Measurements from ENCODE around the gene LRRC1.

The LRRC1 gene

GRCh38 chr6:53846250-53846649 lies 51.4 kb downstream of the LRRC1 start:
- Mint-ChIP-seq H3K4me3 (no peak overlapping the region), H3K36me3 (ENCODE audit: insufficient read depth) (peaks cover 1% of the 10 kb centered on the region), H3K4me1 (no peaks in the 10 kb centered on the region), H3K27me3 (no peaks in the 10 kb centered on the region), H3K9me3 (no peaks in the 10 kb centered on the region), H3K27ac (ENCODE audit: low read depth) (no peak overlapping the region)
- no peak for ATAC-seq (replicated peaks; ENCODE audit: extremely low read depth, poor library complexity, severe bottlenecking)
- DNase-seq (ENCODE audit: low spot score in 2 of 2): no peak

GRCh38 chr6:53847796-53848314 lies 53.0 kb downstream of the LRRC1 start:
- no peak for DNase-seq (ENCODE audit: low spot score in 2 of 2)
- Mint-ChIP-seq H3K4me3 (no peak overlapping the region), H3K4me1 (no peaks in the 10 kb centered on the region), H3K9me3 (no peaks in the 10 kb centered on the region), H3K27me3 (no peaks in the 10 kb centered on the region), H3K27ac (ENCODE audit: low read depth) (no peak overlapping the region), H3K36me3 (ENCODE audit: insufficient read depth) (no peaks in the 10 kb centered on the region)
- no peak for ATAC-seq (replicated peaks; ENCODE audit: extremely low read depth, poor library complexity, severe bottlenecking)

GRCh38 chr6:53850527-53850926 lies 55.7 kb downstream of the LRRC1 start:
- Mint-ChIP-seq H3K4me1 (peaks cover 6% of the 10 kb centered on the region), H3K9me3 (no peaks in the 10 kb centered on the region), H3K27ac (ENCODE audit: low read depth) (no peak overlapping the region), H3K27me3 (no peaks in the 10 kb centered on the region), H3K4me3 (no peak overlapping the region), H3K36me3 (ENCODE audit: insufficient read depth) (peaks cover 2% of the 10 kb centered on the region)
- DNase-seq (ENCODE audit: low spot score in 2 of 2) (no peak), ATAC-seq (replicated peaks; ENCODE audit: extremely low read depth, poor library complexity, severe bottlenecking) (no peak)

- no peak for ATAC-seq (replicated peaks; ENCODE audit: extremely low read depth, poor library complexity, severe bottlenecking)
- DNase-seq (ENCODE audit: low spot score in 2 of 2): no peak
- Mint-ChIP-seq H3K27ac (ENCODE audit: low read depth) (no peak overlapping the region), H3K9me3 (no peaks in the 10 kb centered on the region), H3K4me1 (peaks cover 6% of the 10 kb centered on the region), H3K4me3 (no peak overlapping the region), H3K36me3 (ENCODE audit: insufficient read depth) (peaks cover 2% of the 10 kb centered on the region), H3K27me3 (no peaks in the 10 kb centered on the region)
Observed at GRCh38 chr6:53851561-53851960, 56.8 kb downstream of the LRRC1 start.

- H3K4me3 Mint-ChIP-seq: no peak overlapping the region
- no peaks in the 10 kb centered on the region for H3K27me3 Mint-ChIP-seq
- H3K36me3 Mint-ChIP-seq (ENCODE audit: insufficient read depth): peaks cover 2% of the 10 kb centered on the region
- no peak overlapping the region for H3K27ac Mint-ChIP-seq (ENCODE audit: low read depth)
- no peaks in the 10 kb centered on the region for H3K9me3 Mint-ChIP-seq
- no peak for ATAC-seq (replicated peaks; ENCODE audit: extremely low read depth, poor library complexity, severe bottlenecking)
- H3K4me1 Mint-ChIP-seq: peaks cover 11% of the 10 kb centered on the region
- DNase-seq (ENCODE audit: low spot score in 2 of 2): no peak
Observed at GRCh38 chr6:53852805-53853204, 58.0 kb downstream of the LRRC1 start.

GRCh38 chr6:53854843-53855567 lies 60.2 kb downstream of the LRRC1 start:
- no peaks in the 10 kb centered on the region for H3K27me3 Mint-ChIP-seq
- H3K9me3 Mint-ChIP-seq: no peaks in the 10 kb centered on the region
- peaks cover 2% of the 10 kb centered on the region for H3K36me3 Mint-ChIP-seq (ENCODE audit: insufficient read depth)
- no peak overlapping the region for H3K27ac Mint-ChIP-seq (ENCODE audit: low read depth)
- ATAC-seq (replicated peaks; ENCODE audit: extremely low read depth, poor library complexity, severe bottlenecking) (no peak), DNase-seq (ENCODE audit: low spot score in 2 of 2) (no peak)
- H3K4me1 Mint-ChIP-seq: peaks cover 11% of the 10 kb centered on the region
- no peak overlapping the region for H3K4me3 Mint-ChIP-seq

- Mint-ChIP-seq H3K4me1 (peaks cover 11% of the 10 kb centered on the region), H3K27ac (ENCODE audit: low read depth) (no peak overlapping the region), H3K27me3 (no peaks in the 10 kb centered on the region), H3K4me3 (no peak overlapping the region), H3K9me3 (no peaks in the 10 kb centered on the region), H3K36me3 (ENCODE audit: insufficient read depth) (peaks cover 2% of the 10 kb centered on the region)
- no peak for ATAC-seq (replicated peaks; ENCODE audit: extremely low read depth, poor library complexity, severe bottlenecking)
- DNase-seq (ENCODE audit: low spot score in 2 of 2): no peak
Observed at GRCh38 chr6:53855940-53856339, 61.1 kb downstream of the LRRC1 start.

- Mint-ChIP-seq H3K27ac (ENCODE audit: low read depth) (no peak overlapping the region), H3K27me3 (no peaks in the 10 kb centered on the region), H3K4me3 (no peak overlapping the region), H3K36me3 (ENCODE audit: insufficient read depth) (peaks cover 2% of the 10 kb centered on the region), H3K4me1 (peaks cover 11% of the 10 kb centered on the region), H3K9me3 (no peaks in the 10 kb centered on the region)
- DNase-seq (ENCODE audit: low spot score in 2 of 2) (no peak), ATAC-seq (replicated peaks; ENCODE audit: extremely low read depth, poor library complexity, severe bottlenecking) (no peak)
Observed at GRCh38 chr6:53857318-53858094, 62.7 kb downstream of the LRRC1 start.

GRCh38 chr6:53858196-53858595 lies 63.4 kb downstream of the LRRC1 start:
- H3K9me3 Mint-ChIP-seq: no peaks in the 10 kb centered on the region
- H3K27ac Mint-ChIP-seq (ENCODE audit: low read depth): no peak overlapping the region
- no peak for ATAC-seq (replicated peaks; ENCODE audit: extremely low read depth, poor library complexity, severe bottlenecking)
- peaks cover 2% of the 10 kb centered on the region for H3K36me3 Mint-ChIP-seq (ENCODE audit: insufficient read depth)
- no peak overlapping the region for H3K4me3 Mint-ChIP-seq
- peaks cover 11% of the 10 kb centered on the region for H3K4me1 Mint-ChIP-seq
- DNase-seq (ENCODE audit: low spot score in 2 of 2): no peak
- H3K27me3 Mint-ChIP-seq: no peaks in the 10 kb centered on the region

GRCh38 chr6:53858913-53859312 lies 64.1 kb downstream of the LRRC1 start:
- H3K4me1 Mint-ChIP-seq: peaks cover 12% of the 10 kb centered on the region
- no peak for ATAC-seq (replicated peaks; ENCODE audit: extremely low read depth, poor library complexity, severe bottlenecking)
- peaks cover 2% of the 10 kb centered on the region for H3K36me3 Mint-ChIP-seq (ENCODE audit: insufficient read depth)
- no peak for DNase-seq (ENCODE audit: low spot score in 2 of 2)
- H3K27me3 Mint-ChIP-seq: no peaks in the 10 kb centered on the region
- H3K27ac Mint-ChIP-seq (ENCODE audit: low read depth): no peak overlapping the region
- H3K9me3 Mint-ChIP-seq: no peaks in the 10 kb centered on the region
- H3K4me3 Mint-ChIP-seq: no peak overlapping the region

GRCh38 chr6:53860511-53860910 lies 65.7 kb downstream of the LRRC1 start:
- ATAC-seq (replicated peaks; ENCODE audit: extremely low read depth, poor library complexity, severe bottlenecking): no peak
- H3K36me3 Mint-ChIP-seq (ENCODE audit: insufficient read depth): no peaks in the 10 kb centered on the region
- H3K9me3 Mint-ChIP-seq: no peaks in the 10 kb centered on the region
- H3K4me3 Mint-ChIP-seq: no peak overlapping the region
- no peak overlapping the region for H3K27ac Mint-ChIP-seq (ENCODE audit: low read depth)
- H3K4me1 Mint-ChIP-seq: peaks cover 10% of the 10 kb centered on the region
- no peak for DNase-seq (ENCODE audit: low spot score in 2 of 2)
- H3K27me3 Mint-ChIP-seq: no peaks in the 10 kb centered on the region

GRCh38 chr6:53861518-53861917 lies 66.7 kb downstream of the LRRC1 start:
- no peak overlapping the region for H3K27ac Mint-ChIP-seq (ENCODE audit: low read depth)
- H3K27me3 Mint-ChIP-seq: no peaks in the 10 kb centered on the region
- H3K4me3 Mint-ChIP-seq: no peak overlapping the region
- H3K36me3 Mint-ChIP-seq (ENCODE audit: insufficient read depth): no peaks in the 10 kb centered on the region
- no peak for ATAC-seq (replicated peaks; ENCODE audit: extremely low read depth, poor library complexity, severe bottlenecking)
- no peak for DNase-seq (ENCODE audit: low spot score in 2 of 2)
- H3K9me3 Mint-ChIP-seq: no peaks in the 10 kb centered on the region
- H3K4me1 Mint-ChIP-seq: peaks cover 10% of the 10 kb centered on the region

Data from central memory CD8-positive, alpha-beta T cell (primary cell).